Activated CD4-positive, CD25-positive, alpha-beta regulatory T cell treated with anti-CD3 and anti-CD28 coated beads, Interleukin-2, amount 50 U/mL, for 16 hours (primary cell): Measurements from ENCODE around the gene PIKFYVE.
"Not testable (repeated sequence)": the region's sequence is repeated elsewhere in the genome, so short reads cannot be mapped to it uniquely, and the experiment has no call there.

Experiments used
- DNase-seq: peaks from one replicate; pipeline ENCODE4 v3.0.0-alpha.2; 2020; ENCODE audit warnings: low read depth, low spot score

PIKFYVE gene

DNA sequence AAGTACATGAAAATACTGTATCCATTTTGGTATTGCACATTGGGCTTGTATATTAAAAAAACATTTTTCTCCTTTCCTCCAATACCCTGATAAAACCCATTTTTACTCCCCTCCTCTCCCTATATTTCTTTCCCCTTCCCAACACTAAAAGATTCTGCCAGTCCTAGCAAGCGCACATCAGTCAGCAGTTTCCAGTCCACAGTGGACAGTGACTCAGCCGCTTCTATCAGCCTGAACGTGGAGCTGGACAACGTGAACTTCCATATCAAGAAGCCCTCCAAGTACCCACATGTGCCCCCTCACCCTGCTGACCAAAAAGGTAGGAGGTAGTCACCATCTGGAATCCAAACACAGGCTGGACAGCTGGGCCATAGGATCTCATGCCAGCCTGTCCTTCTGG, 38.6 kb downstream of the PIKFYVE start:
- no peak for DNase-seq

GRCh38 chr2:208306291-208306690, 40.2 kb downstream of the PIKFYVE start:
- DNase-seq: no peak

- no peak for DNase-seq
These were observed 45.3 kb downstream of the PIKFYVE start for GRCh38 chr2:208311321-208311720.

- no peak for DNase-seq
These were observed 45.9 kb downstream of the PIKFYVE start for GRCh38 chr2:208311954-208312353.

DNA sequence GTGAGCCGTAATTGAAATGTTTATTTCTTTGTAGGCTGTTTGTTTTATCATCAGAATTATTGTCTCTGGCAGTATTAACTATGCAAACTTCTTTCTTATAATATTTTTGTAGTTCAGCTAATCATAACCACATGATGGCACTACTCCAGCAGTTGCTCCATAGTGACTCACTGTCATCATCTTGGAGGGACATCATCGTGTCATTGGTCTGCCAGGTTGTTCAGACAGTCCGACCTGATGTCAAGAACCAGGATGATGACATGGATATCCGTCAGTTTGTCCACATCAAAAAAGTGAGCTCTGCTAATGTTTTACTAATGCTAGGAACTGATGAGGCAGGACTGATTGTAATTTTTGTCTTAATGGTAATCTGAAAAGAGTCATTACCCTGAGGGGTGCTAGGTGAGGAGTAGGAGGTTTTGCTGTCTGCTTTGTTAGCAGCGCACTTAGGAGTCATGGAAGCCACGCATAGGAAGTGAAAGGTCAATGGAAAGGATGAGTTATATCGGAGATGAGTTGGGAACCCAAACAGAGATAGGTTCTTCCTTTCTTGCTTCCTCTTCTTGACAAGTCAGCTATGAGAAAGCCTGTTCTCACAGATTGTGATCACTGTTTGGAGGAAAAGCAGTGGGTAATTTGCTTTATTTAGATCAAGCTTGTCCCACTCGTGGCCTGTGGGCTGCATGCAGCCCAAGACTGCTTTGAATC, 49.2 kb downstream of the PIKFYVE start:
- no peak for DNase-seq

DNA sequence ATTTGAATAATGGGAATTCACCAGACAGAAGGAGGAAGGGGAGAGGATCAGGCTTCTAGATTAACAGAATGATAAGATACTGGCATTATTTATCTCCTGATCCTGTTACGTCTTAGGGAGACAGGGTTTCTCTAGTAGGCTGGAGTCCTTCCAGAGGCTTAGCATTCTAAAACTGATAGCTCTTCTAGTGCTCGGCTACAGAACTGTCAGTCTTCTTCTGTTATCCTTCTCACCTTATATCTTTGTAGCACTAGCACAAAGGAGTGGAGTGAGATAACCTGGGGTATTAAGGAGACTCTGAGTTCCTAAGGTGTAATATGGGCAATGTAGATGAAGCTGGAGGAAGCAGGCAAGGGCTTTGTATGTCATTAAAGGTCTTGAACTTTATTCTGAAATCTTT, 52.1 kb downstream of the PIKFYVE start:
- no peak for DNase-seq

- no peak for DNase-seq
These were observed 53.3 kb downstream of the PIKFYVE start for GRCh38 chr2:208319391-208319790.

DNA sequence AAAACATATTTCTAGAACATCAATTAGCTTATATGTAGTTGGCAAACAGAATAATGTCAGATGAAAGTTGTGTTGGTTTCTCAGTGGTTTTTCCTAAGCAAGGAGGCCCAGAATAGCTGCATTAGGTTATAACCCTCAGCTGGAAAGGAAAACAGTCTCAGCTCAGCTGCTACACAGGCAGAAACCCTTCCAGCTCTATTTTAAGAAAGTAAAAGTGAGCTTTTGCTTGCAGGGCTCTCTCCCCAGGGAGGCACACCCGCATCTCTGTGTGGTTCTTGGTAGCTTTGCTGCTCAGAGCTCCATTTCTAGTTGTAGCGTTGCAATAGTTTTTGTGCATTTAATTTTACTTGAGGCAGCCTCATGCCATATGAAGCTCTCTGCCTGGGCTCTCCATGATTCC, 54.6 kb downstream of the PIKFYVE start:
- no peak for DNase-seq

GRCh38 chr2:208326016-208326415, 60.0 kb downstream of the PIKFYVE start:
- no peak for DNase-seq

GRCh38 chr2:208329485-208329884, 63.4 kb downstream of the PIKFYVE start:
- no peak for DNase-seq

- DNase-seq: no peak
These were observed 68.2 kb downstream of the PIKFYVE start for GRCh38 chr2:208334230-208334629.

DNA sequence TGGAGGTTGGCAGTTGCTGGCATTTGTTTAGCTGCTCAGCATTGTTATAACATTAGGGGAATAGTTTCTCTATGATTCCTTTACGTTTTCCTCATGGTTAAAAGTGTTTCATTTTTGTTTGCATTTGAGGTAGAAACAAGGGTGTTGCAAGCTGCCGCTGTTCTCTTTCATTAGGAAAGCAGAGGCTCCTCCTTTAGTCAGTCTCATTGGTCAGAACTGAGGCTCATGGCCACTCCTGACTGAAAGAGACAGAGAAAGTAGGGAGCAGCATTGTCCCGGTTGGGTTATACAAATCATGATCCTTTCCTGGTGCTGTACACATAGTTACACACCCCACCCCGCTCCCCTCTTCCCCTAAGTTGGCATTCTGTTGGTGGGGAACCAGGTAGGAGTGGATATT, 80.7 kb downstream of the PIKFYVE start:
- DNase-seq: no peak

GRCh38 chr2:208350610-208351009, 84.6 kb downstream of the PIKFYVE start:
- no peak for DNase-seq

- no peak for DNase-seq
These were observed 86.9 kb downstream of the PIKFYVE start for GRCh38 chr2:208352644-208353567.

DNA sequence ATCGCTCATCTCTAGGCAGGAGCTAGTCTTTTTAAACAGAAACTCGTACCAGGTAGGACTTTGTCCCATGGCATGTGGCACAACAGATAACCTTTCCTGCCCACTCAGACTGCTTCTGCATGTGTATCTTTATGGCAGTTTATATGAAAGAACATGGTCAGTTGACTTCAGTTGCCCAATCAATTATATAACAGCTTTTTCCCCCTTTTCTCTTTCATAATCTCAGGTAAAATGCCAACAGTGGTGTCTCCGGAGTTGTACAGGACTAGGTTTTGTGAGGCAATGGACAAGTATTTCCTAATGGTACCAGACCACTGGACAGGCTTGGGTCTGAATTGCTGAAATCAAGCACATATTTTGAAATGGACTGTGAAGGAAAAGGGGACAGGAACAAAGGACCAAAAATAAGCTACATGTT, 88.9 kb downstream of the PIKFYVE start:
- no peak for DNase-seq

- not testable (repeated sequence) for DNase-seq
These were observed 90.4 kb downstream of the PIKFYVE start for GRCh38 chr2:208356420-208356819.

- no peak for DNase-seq
These were observed 91.0 kb downstream of the PIKFYVE start for GRCh38 chr2:208356846-208357574.

DNA sequence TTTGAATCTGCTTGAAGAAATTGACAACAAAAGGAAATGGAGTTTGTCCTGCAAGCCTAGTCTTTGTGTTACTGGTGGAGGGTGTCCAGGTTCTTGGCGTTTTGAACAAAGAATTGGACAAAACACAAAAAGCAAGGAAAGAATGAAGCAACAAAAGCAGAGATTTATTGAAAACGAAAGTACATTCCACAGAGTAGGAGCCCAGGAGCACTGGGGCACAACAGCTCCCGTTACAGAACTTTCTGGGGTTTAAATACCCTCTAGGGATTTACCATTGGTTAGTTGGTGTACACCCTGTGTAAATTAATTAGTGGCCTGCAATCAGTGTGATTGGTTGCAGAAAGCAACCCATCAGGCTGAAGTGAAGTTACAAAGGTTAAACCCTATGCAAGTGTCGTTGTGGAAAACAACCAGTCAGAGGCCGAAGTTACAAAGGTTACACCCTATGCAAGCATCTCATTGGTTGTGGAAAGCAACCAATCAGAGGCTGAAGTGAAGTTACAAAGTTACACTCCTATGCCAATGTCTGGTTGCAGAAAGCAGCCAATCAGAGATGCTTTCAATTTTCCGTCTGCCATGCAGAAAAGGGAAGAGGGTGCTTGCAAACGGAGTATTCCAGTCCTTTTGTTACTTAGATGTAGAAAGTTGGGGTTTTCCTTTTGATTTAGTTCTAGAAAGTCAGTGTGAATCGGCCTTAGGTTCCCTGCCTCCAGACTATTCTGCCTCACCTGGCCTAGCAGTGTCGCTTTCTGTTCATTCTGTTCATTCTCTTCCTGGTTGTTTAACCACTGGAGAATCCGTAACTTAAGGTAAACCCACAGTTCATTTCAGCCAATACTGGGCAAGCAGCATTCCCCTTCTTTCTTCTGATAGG, 92.9 kb downstream of the PIKFYVE start:
- no peak for DNase-seq

DNA sequence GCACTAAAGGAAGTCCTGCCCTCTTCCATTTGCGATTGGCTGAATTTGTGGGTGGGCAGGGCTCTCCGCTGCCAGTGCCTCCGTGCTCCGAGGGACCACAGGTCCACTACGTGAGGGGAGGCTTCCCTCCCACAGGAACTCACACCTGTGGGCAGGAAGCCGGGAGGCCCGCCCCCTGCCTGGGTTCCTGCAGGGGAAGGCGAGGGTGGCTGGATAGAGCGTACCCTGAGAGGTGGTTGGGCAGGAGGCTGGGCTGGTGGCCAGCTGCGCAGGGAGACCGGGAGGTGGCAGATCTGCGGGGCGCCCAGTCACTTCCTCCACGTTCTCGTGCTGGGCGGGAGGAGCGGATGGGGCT, 93.6 kb downstream of the PIKFYVE start:
- no peak for DNase-seq

GRCh38 chr2:208360259-208361076, 94.4 kb downstream of the PIKFYVE start:
- no peak for DNase-seq

DNA sequence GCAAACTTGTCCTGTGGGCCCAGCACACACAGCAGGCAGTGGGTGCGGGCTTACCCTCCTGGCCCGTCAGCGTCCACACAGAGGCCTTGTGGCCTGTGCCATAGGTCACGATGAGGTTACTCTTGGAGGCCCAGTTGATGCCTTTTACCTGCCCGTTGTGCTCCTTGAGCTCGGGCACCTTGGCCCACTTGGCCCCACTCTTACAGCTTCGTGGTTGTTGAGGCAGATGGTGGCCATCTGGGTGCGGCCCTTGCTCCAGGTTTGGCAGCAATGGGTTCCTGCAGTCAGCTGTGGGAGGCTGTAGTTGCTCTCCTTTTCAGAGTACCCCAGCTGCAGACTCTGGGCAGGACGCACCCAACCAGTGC, 95.0 kb downstream of the PIKFYVE start:
- no peak for DNase-seq
